Measurements from ENCODE around the gene KCNT2.

KCNT2 gene

DNA sequence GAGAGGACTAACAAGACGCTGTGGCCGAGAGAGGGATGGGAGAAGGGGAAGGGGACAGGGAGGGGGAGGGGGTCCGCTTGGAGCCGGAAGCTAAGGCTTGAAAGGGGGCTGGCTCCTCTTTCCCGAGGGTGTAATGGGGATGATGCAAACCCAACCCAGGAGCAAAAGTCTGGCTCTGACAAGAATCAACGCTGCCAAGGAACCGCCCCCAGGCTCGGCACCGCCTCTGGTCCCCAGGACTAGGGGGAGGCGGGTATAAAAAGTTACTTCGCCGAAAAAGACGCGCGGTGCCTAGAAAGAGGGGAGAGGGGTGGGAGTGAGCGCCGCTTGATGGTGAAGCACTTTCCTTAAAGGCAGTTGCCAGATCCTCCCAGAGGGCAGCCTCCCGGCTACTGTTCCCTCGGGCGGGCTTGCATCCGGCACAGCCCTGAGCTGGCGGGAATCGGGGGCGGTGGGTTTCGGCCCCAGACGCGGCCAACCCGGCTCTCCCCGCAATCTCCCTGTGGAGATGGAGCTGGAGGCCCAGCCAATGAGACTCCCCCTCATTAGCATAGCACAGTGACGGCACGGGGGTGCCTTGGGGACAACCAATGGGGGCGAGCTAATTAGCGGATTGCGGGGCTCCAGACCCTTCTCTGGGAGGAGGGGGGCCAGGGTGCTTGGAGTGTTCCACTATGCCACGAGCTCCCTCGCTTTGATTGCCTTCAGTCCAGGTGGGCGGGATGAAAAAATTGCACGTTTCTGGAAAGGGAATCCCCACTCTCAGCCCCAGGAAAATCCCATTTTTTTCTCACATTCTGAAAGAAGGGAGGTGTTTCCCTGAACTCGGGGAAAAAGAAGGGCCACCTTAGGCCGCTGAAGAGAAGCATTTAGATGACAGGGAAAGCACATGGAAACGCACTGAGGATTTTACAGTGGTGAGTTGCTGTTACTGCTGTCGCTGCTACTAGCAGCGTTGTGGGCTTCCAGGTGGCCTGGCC, at the start of gene KCNT2:
Gene KCNT2 (minus strand): TSS at position 51 of the 980 bp plus-strand sequence. CDS start 131 bp downstream, outside the sequence.
- no peaks in the 10 kb centered on the region for H4K20me1 ChIP-seq (ENCODE audit: insufficient read depth)
- no peak within 1 kb of the TSS for H3K4me3 ChIP-seq (IDR thresholded peaks at IDR 0.05; ENCODE audit: insufficient read depth, low read depth, low read length)
- no peaks in the 10 kb centered on the region for H3K36me3 ChIP-seq (ENCODE audit: insufficient read depth)
- no peak within 1 kb of the TSS for H3K27ac ChIP-seq
- H2AFZ ChIP-seq (ENCODE audit: low read depth): no peak within 1 kb of the TSS
- no peaks in the 10 kb centered on the region for H3K79me2 ChIP-seq (ENCODE audit: insufficient read depth, low read depth)
- no peak within 1 kb of the TSS for H3K4me2 ChIP-seq
- no peaks in the 10 kb centered on the region for H3K4me1 ChIP-seq (ENCODE audit: low read depth, poor library complexity, severe bottlenecking)
- no peak within 1 kb of the TSS for H3K9ac ChIP-seq
- TF ChIP-seq, protein P1, sequence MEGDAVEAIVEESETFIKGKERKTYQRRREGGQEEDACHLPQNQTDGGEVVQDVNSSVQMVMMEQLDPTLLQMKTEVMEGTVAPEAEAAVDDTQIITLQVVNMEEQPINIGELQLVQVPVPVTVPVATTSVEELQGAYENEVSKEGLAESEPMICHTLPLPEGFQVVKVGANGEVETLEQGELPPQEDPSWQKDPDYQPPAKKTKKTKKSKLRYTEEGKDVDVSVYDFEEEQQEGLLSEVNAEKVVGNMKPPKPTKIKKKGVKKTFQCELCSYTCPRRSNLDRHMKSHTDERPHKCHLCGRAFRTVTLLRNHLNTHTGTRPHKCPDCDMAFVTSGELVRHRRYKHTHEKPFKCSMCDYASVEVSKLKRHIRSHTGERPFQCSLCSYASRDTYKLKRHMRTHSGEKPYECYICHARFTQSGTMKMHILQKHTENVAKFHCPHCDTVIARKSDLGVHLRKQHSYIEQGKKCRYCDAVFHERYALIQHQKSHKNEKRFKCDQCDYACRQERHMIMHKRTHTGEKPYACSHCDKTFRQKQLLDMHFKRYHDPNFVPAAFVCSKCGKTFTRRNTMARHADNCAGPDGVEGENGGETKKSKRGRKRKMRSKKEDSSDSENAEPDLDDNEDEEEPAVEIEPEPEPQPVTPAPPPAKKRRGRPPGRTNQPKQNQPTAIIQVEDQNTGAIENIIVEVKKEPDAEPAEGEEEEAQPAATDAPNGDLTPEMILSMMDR (conservative IDR thresholded peaks at IDR 0.05; ENCODE audit: low read depth, low read length): no peak
- H3K27me3 ChIP-seq (ENCODE audit: insufficient read depth, low read depth): no peaks in the 10 kb centered on the region

DNA sequence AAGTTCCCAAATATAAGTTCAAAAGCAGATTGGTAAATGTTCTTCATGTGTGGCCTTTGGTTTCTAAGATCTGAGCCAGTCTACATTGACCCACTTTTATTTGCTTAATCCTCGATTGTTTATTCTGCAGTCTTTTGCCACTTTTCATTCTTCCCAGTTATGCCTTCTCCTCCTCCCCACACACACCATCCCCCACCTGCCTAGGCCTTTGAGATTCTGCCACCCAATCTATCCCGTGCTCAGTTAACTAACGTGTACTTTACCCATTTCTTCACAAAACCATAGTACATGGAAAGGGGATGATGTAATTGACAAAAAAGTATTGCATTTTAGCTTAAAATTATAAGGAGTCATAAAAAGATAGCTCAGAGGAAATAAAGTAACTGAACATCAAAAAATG, 47.3 kb upstream of the KCNT2 start:
- H3K27ac ChIP-seq: no peak overlapping the region
- no peak overlapping the region for H3K9ac ChIP-seq
- H3K27me3 ChIP-seq (ENCODE audit: insufficient read depth, low read depth): no peaks in the 10 kb centered on the region
- TF ChIP-seq, protein P1 (conservative IDR thresholded peaks at IDR 0.05; ENCODE audit: low read depth, low read length): no peak
- no peaks in the 10 kb centered on the region for H4K20me1 ChIP-seq (ENCODE audit: insufficient read depth)
- H3K79me2 ChIP-seq (ENCODE audit: insufficient read depth, low read depth): no peaks in the 10 kb centered on the region
- H3K4me3 ChIP-seq (IDR thresholded peaks at IDR 0.05; ENCODE audit: insufficient read depth, low read depth, low read length): no peak overlapping the region
- H3K36me3 ChIP-seq (ENCODE audit: insufficient read depth): no peaks in the 10 kb centered on the region
- no peak overlapping the region for H2AFZ ChIP-seq (ENCODE audit: low read depth)
- no peak overlapping the region for H3K4me2 ChIP-seq
- H3K4me1 ChIP-seq (ENCODE audit: low read depth, poor library complexity, severe bottlenecking): peaks cover 16% of the 10 kb centered on the region

DNA sequence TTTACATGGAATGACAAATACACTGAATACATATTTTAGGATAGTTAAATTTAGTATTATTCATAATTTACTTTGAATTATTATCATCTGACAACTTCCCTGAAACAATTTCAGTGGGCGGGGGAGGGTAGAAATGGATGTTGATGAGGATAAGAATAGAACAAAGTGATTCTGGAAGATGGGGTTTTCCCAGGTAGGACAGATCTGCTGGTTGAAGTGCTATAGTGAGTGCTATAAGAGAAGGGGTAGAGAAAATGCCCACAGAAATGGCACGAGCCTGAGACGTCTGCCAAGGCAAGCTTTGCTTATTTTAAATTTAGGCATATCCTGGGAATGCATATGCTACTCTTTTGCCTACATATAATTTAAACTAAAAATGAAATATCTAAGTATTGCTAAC, 46.8 kb upstream of the KCNT2 start:
- TF ChIP-seq, protein P1 (conservative IDR thresholded peaks at IDR 0.05; ENCODE audit: low read depth, low read length): no peak
- H3K4me3 ChIP-seq (IDR thresholded peaks at IDR 0.05; ENCODE audit: insufficient read depth, low read depth, low read length): no peak overlapping the region

DNA sequence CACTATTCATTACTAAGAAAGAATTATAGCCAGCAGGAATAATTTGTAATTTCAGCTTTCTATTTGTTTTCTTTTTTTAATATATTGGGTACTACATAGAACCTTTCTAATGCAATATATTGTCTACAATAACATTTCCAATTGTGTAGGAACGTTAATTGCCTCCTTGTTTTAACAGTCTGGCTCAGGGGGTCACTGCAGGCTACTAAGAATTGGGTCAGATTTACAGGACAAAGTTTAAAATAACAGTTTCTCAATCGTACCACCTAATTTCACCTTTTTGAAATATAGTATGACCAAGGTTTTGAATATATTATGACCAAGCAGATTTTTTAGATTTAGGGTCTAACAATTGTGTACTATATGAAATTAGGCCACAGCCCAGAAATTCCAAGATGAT, 46.0 kb upstream of the KCNT2 start:
- peaks cover 16% of the 10 kb centered on the region for H3K4me1 ChIP-seq (ENCODE audit: low read depth, poor library complexity, severe bottlenecking)
- no peaks in the 10 kb centered on the region for H3K27me3 ChIP-seq (ENCODE audit: insufficient read depth, low read depth)
- no peaks in the 10 kb centered on the region for H3K79me2 ChIP-seq (ENCODE audit: insufficient read depth, low read depth)
- H3K9ac ChIP-seq: no peak overlapping the region
- no peak overlapping the region for H3K4me3 ChIP-seq (IDR thresholded peaks at IDR 0.05; ENCODE audit: insufficient read depth, low read depth, low read length)
- H3K27ac ChIP-seq: no peak overlapping the region
- H2AFZ ChIP-seq (ENCODE audit: low read depth): no peak overlapping the region
- no peak overlapping the region for H3K4me2 ChIP-seq
- H3K36me3 ChIP-seq (ENCODE audit: insufficient read depth): no peaks in the 10 kb centered on the region
- TF ChIP-seq, protein P1 (conservative IDR thresholded peaks at IDR 0.05; ENCODE audit: low read depth, low read length): no peak
- H4K20me1 ChIP-seq (ENCODE audit: insufficient read depth): no peaks in the 10 kb centered on the region

More for the DNA sequence above, 46.8 kb upstream of the KCNT2 start:
- Histone ChIP-seq H3K36me3 (ENCODE audit: insufficient read depth) (no peaks in the 10 kb centered on the region), H3K9ac (no peak overlapping the region), H3K79me2 (ENCODE audit: insufficient read depth, low read depth) (no peaks in the 10 kb centered on the region), H3K27me3 (ENCODE audit: insufficient read depth, low read depth) (no peaks in the 10 kb centered on the region), H3K4me2 (no peak overlapping the region), H3K4me1 (ENCODE audit: low read depth, poor library complexity, severe bottlenecking) (peaks cover 16% of the 10 kb centered on the region), H3K27ac (no peak overlapping the region), H4K20me1 (ENCODE audit: insufficient read depth) (no peaks in the 10 kb centered on the region), H2AFZ (ENCODE audit: low read depth) (no peak overlapping the region)

Measured in KMS-11 (cell line).